Forelimb muscle (tissue), 1 donor: ENCODE measurements around the gene NUP153. TPM values are rescaled to one million over a fixed set of nuclear protein-coding genes. Genes with fewer than 3 reads are reported as not detected.
"Not testable (repeated sequence)": the region's sequence is repeated elsewhere in the genome, so short reads cannot be mapped to it uniquely, and the experiment has no call there.

ENCODE experiments used
- DNase-seq: peaks from one replicate; pipeline ENCODE4 v3.0.0-alpha.2; 2013; ENCODE audit warnings: low read depth
- polyA plus RNA-seq: library from polyadenylated mRNA; unstranded; fragments of 120-200 nt; gene quantifications from one replicate; pipeline ENCODE4 v1.2.1, GENCODE V29; 2013; ENCODE audit not compliant: insufficient read length

NUP153 gene
- polyA plus RNA-seq, 1 donor: 26.1 TPM

DNA sequence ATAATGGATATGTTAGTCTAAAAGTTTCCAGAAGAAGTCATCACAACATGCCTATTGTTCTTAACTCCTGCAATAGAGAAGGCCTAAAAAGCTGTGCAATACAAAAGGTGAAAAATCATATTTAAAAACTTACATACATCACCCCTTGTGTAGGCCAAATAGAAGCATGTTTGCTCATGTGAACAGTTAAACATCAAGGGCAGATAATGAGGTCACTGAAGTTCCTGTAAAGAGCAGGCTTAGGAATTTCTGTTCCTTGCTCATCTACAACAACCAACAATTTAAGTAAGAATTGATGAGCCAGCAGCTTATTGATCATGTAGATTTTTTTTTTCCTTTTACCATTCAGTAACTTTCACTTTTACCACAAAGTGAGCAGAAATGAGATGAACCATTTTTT is 7.5 kb upstream of the NUP153 start:
- DNase-seq: no peak

DNA sequence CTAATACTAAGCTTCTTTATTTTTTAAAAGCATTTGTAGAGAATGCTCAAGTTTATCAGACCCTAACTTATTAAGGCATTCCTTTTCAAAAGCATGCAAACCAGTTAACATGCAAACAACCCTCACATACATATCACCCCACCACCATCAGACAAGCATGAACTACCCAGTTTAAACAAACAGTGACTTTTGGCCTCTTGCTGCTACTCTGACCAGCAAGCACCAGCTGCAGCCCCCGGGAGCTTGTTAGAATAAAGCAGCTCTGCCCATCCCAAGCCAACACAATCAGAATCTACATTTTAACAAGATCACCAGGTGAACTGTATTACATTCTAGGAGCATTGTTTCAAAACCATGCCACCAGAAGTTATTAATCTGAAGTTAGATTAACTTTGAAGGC is 5.9 kb upstream of the NUP153 start:
- DNase-seq: no peak

DNA sequence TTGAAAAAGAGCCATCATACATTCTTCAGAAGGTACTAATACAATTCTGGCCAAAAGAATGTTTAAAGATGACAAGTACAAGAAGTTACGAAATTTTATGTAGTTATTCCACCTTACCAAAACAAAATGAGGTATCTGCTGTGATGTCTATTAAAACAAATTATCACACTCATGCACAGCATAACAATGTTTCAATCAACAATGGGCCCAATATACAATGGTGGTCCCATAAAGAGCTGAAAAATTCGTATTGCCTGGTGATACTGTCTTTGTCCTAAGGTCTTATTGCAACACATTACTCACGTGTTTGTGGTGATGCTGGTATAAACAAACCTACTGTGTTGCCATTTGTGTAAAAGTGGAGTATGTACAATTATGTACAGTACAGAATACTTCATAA is 3.6 kb upstream of the NUP153 start:
- DNase-seq: no peak

DNA sequence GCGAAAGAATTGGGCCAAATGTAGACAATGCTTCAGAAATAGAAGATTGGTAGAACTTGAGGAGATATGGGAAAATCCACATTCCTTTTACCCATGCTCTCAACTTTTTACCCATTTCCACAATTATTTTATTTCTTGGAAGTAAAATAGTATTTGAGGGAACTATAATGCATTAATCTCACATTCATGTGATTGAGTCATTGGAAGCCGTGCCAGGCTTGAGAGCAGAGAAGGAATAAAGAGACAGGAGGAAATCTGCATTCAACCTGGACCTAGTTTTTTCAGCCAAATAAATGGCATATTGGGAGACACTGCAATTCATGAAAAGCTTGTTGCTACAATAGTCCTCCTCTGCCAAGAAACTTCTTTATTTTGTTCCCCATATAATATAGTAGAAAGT is 2.8 kb upstream of the NUP153 start:
- DNase-seq: no peak

DNA sequence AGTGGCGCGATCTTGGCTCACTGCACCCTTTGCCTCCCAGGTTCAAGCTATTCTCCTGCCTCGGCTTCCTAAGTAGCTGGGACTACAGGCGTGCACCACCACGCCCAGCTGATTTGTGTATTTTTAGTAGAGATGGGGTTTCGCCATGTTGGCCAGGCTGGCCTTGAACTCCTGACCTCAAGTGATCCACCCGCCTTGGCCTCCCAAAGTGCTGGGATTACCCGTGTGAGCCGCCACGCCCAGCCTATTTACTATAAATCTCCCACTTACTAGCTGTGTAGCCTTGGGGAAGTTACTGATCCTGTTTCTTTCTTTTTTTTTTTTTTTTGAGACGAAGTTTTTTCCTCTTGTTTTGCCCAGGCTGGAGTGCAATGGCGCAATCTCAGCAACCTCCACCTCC is 1.3 kb upstream of the NUP153 start:
- not testable (repeated sequence) for DNase-seq

DNA sequence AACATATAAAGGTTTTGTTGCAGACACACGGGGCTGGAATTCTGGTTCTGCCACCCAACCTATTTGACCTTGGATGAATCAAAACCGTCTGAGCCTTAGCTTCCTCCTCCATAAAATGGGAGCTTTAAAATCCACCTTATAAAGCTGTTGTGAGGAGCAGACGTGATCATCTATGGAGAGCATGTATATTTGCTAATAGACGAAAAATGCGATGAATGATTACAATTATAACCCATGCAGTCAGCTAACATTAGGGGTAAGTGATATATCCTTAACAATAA is 586 bp upstream of the NUP153 start:
- no peak for DNase-seq

DNA sequence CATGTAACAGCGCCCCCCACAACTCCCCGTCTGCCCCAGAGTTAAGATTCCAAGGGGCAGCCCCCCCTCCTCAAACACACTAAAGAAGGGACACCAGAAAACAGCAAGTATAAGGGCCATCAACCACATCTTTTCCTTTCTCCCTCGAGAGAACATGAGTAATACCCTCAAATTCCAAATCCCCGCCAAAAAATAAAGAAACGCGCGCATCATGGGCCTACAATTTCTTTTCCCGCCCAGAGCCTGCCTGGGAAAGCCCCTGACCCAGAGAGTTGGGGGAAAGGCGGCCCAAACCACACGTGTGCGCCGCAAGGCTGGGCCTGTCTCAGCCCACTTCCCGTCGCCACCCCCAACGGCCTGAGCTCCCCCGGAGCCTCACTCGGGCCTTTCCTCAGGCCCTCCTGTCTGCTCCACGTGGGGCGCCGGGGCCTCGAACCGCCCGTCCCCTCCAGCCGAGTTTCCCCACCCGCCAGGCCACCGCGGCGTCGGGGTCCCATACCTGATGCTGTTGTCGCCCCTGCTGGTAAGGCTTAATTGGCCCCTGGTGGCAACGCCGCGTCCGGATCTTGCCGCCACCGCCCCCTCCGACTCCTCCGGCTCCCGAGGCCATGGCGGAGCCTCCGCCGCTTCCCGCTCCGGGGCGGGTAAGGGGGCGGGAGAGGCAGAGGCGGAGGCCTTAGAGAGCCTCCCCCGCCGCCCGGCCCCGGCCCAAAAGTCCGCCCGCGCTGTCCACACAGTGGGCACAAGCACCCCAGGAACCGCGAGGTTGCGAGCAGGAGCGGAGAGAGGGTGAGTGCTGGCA is 746 bp downstream of the NUP153 start:
- DNase-seq: no peak

GRCh38 chr6:17705428-17705777 is 1.3 kb downstream of the NUP153 start:
- peak; percentile 48 for DNase-seq

DNA sequence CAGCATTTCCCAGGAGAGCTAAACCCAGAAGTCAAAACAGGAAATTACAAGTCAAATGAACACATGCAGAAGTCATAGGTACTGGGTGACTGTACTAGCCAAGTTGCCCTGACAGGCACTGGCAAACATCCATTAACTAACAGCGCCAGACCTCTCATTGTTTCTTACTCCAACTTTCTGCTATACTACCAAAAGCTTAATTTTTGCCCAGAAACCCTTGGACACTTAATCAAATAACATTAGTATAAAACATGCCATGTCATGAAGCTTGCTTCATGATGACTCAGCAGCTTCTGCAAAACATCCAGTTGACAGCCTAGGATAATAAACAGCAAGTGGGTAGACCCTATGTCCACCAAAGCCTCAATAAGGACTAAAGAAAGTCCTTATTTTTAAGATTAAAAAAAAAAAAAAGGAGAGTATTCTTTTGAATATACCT is 3.5 kb downstream of the NUP153 start:
- DNase-seq: no peak

GRCh38 chr6:17700421-17701416 is 6.0 kb downstream of the NUP153 start:
- DNase-seq: no peak

- DNase-seq: no peak
These were observed 14.7 kb downstream of the NUP153 start for GRCh38 chr6:17691925-17692538.

DNA sequence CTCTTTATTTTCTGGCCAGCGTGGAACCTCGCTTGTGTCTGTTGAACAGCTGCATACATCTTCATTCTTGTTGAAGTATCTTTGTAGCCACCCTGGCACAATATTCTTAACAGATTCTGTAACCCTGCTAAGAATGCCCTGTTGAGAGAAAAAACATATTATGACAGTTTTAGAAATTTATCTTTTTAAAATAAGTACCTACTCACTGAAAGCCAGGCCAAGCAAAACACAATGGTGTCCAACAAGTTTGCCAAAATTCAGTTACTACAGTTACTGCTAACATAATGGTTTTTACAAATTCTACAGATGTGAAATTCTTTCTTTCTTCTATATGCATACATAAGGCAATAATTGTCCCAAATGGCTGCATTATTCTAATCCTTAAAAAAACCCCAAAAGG is 18.2 kb downstream of the NUP153 start:
- no peak for DNase-seq

DNA sequence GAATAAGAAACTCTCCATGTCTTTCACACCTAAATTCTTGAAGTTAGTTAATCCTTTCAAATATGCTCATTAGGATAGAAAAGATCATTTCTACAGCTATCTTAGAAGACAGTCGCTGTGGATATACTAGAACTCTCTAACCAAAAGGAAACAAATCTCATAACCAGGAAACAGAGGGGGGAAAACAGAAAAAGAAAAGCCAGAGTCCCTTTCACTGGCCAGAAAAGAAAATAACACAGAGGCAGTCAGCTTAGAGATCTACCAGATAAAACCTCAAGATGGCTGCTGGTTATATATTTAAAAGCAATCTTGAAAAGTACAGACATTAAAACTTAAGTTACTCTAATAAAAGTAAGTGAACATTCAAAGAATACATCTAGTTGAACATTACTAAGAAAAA is 19.6 kb downstream of the NUP153 start:
- DNase-seq: no peak

DNA sequence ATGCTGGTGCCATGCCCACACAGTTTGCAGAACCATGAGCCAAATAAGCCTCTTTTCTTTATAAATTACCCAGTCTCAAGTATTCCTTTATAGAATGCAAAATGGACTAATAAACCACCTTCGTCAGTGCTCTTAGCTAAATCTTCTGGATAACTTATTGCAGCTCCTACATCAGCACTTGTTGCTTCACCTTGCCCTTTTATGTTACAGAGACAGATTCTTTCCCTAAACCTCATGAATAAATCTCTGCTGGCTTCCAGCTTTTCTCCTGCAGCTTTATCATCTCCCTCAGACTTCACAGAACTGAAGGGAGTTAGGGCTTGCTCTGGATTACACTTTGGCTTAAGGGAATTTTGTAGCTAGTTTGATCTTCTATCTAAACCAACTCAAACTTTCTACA is 22.6 kb downstream of the NUP153 start:
- no peak for DNase-seq

GRCh38 chr6:17683428-17683827 is 23.3 kb downstream of the NUP153 start:
- DNase-seq: no peak

- DNase-seq: no peak
These were observed 27.0 kb downstream of the NUP153 start for GRCh38 chr6:17679726-17680125.

- no peak for DNase-seq
These were observed 29.1 kb downstream of the NUP153 start for GRCh38 chr6:17677602-17678001.

- no peak for DNase-seq
These were observed 33.0 kb downstream of the NUP153 start for GRCh38 chr6:17673543-17674254.

DNA sequence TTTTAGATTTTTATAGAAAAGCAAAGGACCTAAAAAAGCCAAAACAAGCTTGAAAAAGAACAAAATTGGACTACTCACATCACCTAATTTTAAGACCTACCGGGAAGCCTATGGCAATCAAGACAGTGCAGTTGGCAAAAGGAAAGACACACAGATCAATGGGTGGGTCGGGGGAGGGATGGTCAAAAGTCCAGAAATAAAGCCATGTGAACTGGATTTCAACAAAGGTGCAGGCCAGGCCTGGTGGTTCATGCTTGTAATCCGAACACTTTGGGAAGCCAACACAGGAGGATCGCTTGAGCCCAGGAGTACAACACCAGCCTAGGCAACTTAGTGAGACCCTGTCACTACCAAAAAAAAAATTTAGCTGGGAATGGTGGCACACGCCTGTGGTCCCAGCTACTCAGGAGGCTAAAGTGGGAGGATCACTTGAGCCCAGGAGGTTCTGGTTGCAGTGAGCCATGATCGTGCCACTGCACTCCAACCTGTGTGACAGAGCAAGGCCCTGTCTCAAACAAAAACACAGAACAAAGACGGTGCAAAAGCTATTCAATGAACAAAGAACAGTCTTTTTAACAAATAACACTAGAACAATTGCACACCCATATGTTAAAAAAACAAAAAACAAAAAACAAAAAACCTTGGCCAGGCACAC is 34.5 kb downstream of the NUP153 start:
- no peak for DNase-seq

GRCh38 chr6:17666646-17667045 is 40.1 kb downstream of the NUP153 start:
- no peak for DNase-seq

DNA sequence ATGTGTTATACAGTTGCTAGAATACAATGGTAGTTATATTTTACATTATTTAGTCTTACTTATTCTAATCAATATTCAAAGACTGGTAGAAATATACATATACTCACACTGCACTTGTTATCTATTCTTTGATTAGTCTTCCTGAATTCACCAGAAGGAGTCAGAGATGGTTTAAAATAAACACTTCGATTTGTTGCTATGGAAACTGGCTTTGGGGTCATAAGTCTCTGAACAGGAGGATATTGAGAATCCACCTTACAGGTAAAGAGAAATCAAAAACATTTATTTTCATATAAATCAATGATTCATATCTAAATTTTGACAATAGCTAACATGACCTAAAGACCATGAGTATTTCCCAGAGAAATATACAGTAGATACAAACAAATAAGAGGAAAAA is 41.6 kb downstream of the NUP153 start:
- no peak for DNase-seq
